Stomach (tissue), 4 donors: ENCODE measurements around the gene S100A11.

Experiments
- CTCF ChIP-seq, 7 experiments: fragments of 450-650 bp in 4 of 7; fragments of 200-600 bp in 3 of 7; sonication (generic) in 3 of 7; IDR thresholded peaks; one replicate each; pipeline ENCODE4 v1.5.1; 2016 to 2019; ENCODE audit warnings: antibody characterized with exemption in 7 of 7, control low read depth in 2 of 7, mild to moderate bottlenecking in 1 of 7
- EP300 ChIP-seq: sonication (generic); formaldehyde crosslinking; IDR thresholded peaks from one replicate; pipeline ENCODE4 v1.6.1; 2017; ENCODE audit warnings: antibody characterized with exemption
- POLR2A ChIP-seq, 4 donors: fragments of 450-650 bp; IDR thresholded peaks; one replicate each; pipeline ENCODE4 v1.6.1; 2016; ENCODE audit warnings: antibody characterized with exemption in 4 of 4, control low read depth in 2 of 4, mild to moderate bottlenecking in 1 of 4, moderate library complexity in 1 of 4
- POLR2AphosphoS5 ChIP-seq, 3 donors: sonication (generic); formaldehyde crosslinking; IDR thresholded peaks; one replicate each; pipeline ENCODE4 v1.6.1; 2016; ENCODE audit warnings: antibody characterized with exemption in 3 of 3

DNA sequence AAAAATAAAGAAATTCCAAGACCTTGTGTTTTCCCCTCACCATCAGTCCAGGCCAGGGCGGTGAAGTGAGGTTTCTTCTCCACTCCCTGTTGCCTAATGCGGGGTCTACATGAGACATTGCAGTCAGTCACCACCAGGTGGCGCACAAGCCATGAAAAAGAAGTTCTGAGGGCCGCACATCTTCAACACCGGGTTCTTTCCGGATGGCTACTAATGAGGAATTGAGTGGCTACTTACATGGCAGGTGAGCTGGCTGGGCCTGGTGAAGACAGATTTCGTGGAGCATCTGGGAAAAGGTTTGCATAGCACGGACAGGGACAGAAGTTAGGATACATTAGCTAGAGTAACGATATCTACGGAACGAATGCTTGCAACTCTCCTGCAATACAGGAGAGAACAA is 15.8 kb upstream of the S100A11 start:
- TF ChIP-seq POLR2A (IDR thresholded peaks at IDR 0.05) (no peak), CTCF (IDR thresholded peaks at IDR 0.05) (peak in 5 of 7 experiments; percentile 78 to 92 (median 91)), POLR2AphosphoS5 (IDR thresholded peaks at IDR 0.05) (peak in 1 of 3 donors; percentile 54), EP300 (no peak)
